B cell (primary cell): ENCODE results near the gene CDH20. TPM values are rescaled to one million over a fixed set of nuclear protein-coding genes. Genes with fewer than 3 reads are reported as not detected.

ENCODE experiments used
- ATAC-seq: fragments of 200-7000 bp; cut with Tn5 transposase; one replicate; pipeline ENCODE4 v1.10.0; 2021; ENCODE audit warnings: low read depth, mild to moderate bottlenecking, moderate number of reproducible peaks, moderate library complexity
- CTCF ChIA-PET: fragments of 350-600 bp; sonication (Branson Sonifier 250); formaldehyde crosslinking; loops from one replicate; lab custom pipeline; 2021; ENCODE audit warnings: antibody characterized with exemption, inconsistent platforms; lab: Charles Lee
- POLR2A ChIA-PET: fragments of 350-600 bp; sonication (Branson Sonifier 250); formaldehyde crosslinking; loops from one replicate; lab custom pipeline; 2021; ENCODE audit warnings: antibody characterized with exemption; lab: Charles Lee
- DNase-seq: peaks from one replicate; pipeline ENCODE4 v3.0.0; 2013
- H2AFZ ChIP-seq: 2 replicates; pipeline ENCODE4 v1.6.1; 2012; ENCODE audit warnings: mild to moderate bottlenecking, low read depth, low read length; ENCODE audit not compliant: insufficient read depth, poor library complexity, severe bottlenecking
- H3K27ac ChIP-seq, 2 donors: 1 replicate in 1 of 2; 2 replicates in 1 of 2; pipeline ENCODE4 v1.5.1; 2012 to 2013; ENCODE audit warnings: low read length in 2 of 2, mild to moderate bottlenecking in 2 of 2, moderate library complexity in 1 of 2
- H3K27me3 ChIP-seq, 4 experiments: fragments of 200-600 bp in 1 of 4; sonication (generic) in 1 of 4; replicated peaks in 1 of 4; 1 replicate in 2 of 4; 2 replicates in 2 of 4; pipeline versions ENCODE4 v1.6.1 to v1.7.0; 2013 to 2016; ENCODE audit warnings: low read length in 3 of 4, mild to moderate bottlenecking in 2 of 4, mixed read lengths in 1 of 4, moderate library complexity in 1 of 4; ENCODE audit not compliant: insufficient read depth in 4 of 4, control insufficient read depth in 3 of 4; ENCODE audit errors: control extremely low read depth in 1 of 4
- H3K36me3 ChIP-seq, 2 experiments: replicated peaks in 1 of 2; 1 replicate in 1 of 2; 2 replicates in 1 of 2; pipeline versions ENCODE4 v1.6.1 to v1.7.1; 2013; ENCODE audit warnings: low read length in 1 of 2; ENCODE audit not compliant: insufficient read depth in 2 of 2, control insufficient read depth in 1 of 2; ENCODE audit errors: control extremely low read depth in 1 of 2, extremely low read depth in 1 of 2
- H3K4me1 ChIP-seq, 2 donors: fragments of 200-600 bp in 1 of 2; sonication (generic) in 1 of 2; 1 replicate in 1 of 2; 2 replicates in 1 of 2; pipeline versions ENCODE4 v1.5.1 to v1.6.1; 2013 to 2017; ENCODE audit warnings: low read length in 2 of 2; ENCODE audit not compliant: control insufficient read depth in 2 of 2, insufficient read depth in 2 of 2
- H3K4me2 ChIP-seq: replicated peaks from 2 replicates; pipeline ENCODE3; 2012; ENCODE audit warnings: mild to moderate bottlenecking, low read depth, low read length; ENCODE audit not compliant: poor library complexity, severe bottlenecking
- H3K4me3 ChIP-seq, 5 experiments: fragments of 200-600 bp in 1 of 5; sonication (generic) in 1 of 5; 1 replicate in 3 of 5; 2 replicates in 2 of 5; pipeline versions ENCODE4 v1.5.1 to v1.7.0; 2011 to 2016; ENCODE audit warnings: low read length in 4 of 5, mild to moderate bottlenecking in 4 of 5, low read depth in 2 of 5, control low read depth in 1 of 5, moderate library complexity in 1 of 5; ENCODE audit not compliant: insufficient read depth in 1 of 5; ENCODE audit errors: control extremely low read depth in 1 of 5, extremely low read depth in 1 of 5
- H3K79me2 ChIP-seq: fragments of 200-600 bp; sonication (generic); one replicate; pipeline ENCODE4 v1.6.0; 2016; ENCODE audit warnings: low read length; ENCODE audit not compliant: control insufficient read depth, insufficient read depth
- H3K9ac ChIP-seq: fragments of 200-600 bp; sonication (generic); 2 replicates; pipeline ENCODE4 v1.6.1; 2017; ENCODE audit warnings: mild to moderate bottlenecking, low read length, moderate library complexity
- H3K9me3 ChIP-seq, 3 donors: one replicate each; pipeline versions ENCODE4 v1.6.1 to v1.7.1; 2013; ENCODE audit warnings: low read length in 2 of 3; ENCODE audit not compliant: control insufficient read depth in 2 of 3, insufficient read depth in 1 of 3; ENCODE audit errors: control extremely low read depth in 1 of 3
- H4K20me1 ChIP-seq: 2 replicates; pipeline ENCODE4 v1.6.0; 2012; ENCODE audit warnings: mild to moderate bottlenecking, low read length; ENCODE audit not compliant: insufficient read depth, control insufficient read depth, poor library complexity, severe bottlenecking
- H3K27ac Mint-ChIP-seq: one replicate; pipeline ENCODE4 v1.8.0; 2021; ENCODE audit warnings: mixed read lengths
- H3K27me3 Mint-ChIP-seq: one replicate; pipeline ENCODE4 v1.8.0; 2021; ENCODE audit warnings: mixed read lengths
- H3K4me1 Mint-ChIP-seq: one replicate; pipeline ENCODE4 v1.8.0; 2021; ENCODE audit warnings: mixed read lengths
- H3K4me3 Mint-ChIP-seq: one replicate; pipeline ENCODE4 v1.8.0; 2021; ENCODE audit warnings: mixed read lengths
- H3K9me3 Mint-ChIP-seq: one replicate; pipeline ENCODE4 v1.8.0; 2022; ENCODE audit warnings: mixed read lengths; ENCODE audit not compliant: insufficient read depth
- CTCF ChIP-seq: fragments of 200-600 bp; IDR thresholded peaks from one replicate; pipeline ENCODE4 v1.8.0; 2022; ENCODE audit warnings: antibody characterized with exemption, mild to moderate bottlenecking
- EZH2 ChIP-seq: IDR thresholded peaks from 2 replicates; pipeline ENCODE4 v1.6.1; 2012; ENCODE audit warnings: borderline replicate concordance, low read depth, mild to moderate bottlenecking, moderate library complexity, low read length; ENCODE audit not compliant: insufficient read depth, poor library complexity, severe bottlenecking
- WGBS: methylation state at CpG from one replicate; pipeline ENCODE4 v1.1.5; 2013; ENCODE audit warnings: missing lambda C conversion rate; ENCODE audit not compliant: insufficient coverage; 5-methylcytosine and 5-hydroxymethylcytosine counted together
- intact Hi-C: fragments of 100-400 bp; cut with micrococcal nuclease; formaldehyde crosslinking; loops from one replicate; pipeline ENCODE4 v1.10.0; 2022
- polyA plus RNA-seq: library from polyadenylated mRNA; depleted of rRNA; stranded (reverse); fragments of >200 nt; gene quantifications from 2 replicates; pipeline ENCODE4 v1.2.3, GENCODE V29; 2012
- total RNA-seq, 2 donors: library from RNA; stranded (reverse); fragments of 120-200 nt in 1 of 2; gene quantifications; 1 replicate in 1 of 2; 2 replicates in 1 of 2; pipeline versions ENCODE4 v1.2.3 to v1.2.4, GENCODE V29; 2013 to 2022

CDH20 gene
- total and polyA plus RNA-seq, 2 donors (not counting 1 experiment from before 2014, with no cell fraction given): 0.09 TPM; not detected in 1

- Histone ChIP-seq H3K27ac (no peak overlapping the region), H2AFZ (no peak overlapping the region), H3K27me3 (no peaks in the 10 kb centered on the region), H3K79me2 (no peaks in the 10 kb centered on the region), H3K9me3 (peaks cover 0 to 1% (median 0%) of the 10 kb centered on the region in 3 donors), H4K20me1 (no peaks in the 10 kb centered on the region), H3K9ac (no peak overlapping the region), H3K4me3 (no peak overlapping the region), H3K4me1 (no peaks in the 10 kb centered on the region), H3K36me3 (no peaks in the 10 kb centered on the region), H3K4me2 (no peak overlapping the region)
- H3K4me1 Mint-ChIP-seq: no peaks in the 10 kb centered on the region
- ATAC-seq (no peak), DNase-seq (no peak)
- POLR2A ChIA-PET: no interaction called here
- 90% methylated on average over 2 of the region's 4 CpGs for WGBS
- intact Hi-C loops: no loop called here
- TF ChIP-seq EZH2 (no peak), CTCF (no peak)
- H3K9me3 Mint-ChIP-seq: no peaks in the 10 kb centered on the region
- peaks cover 3% of the 10 kb centered on the region for H3K27me3 Mint-ChIP-seq
- H3K27ac Mint-ChIP-seq: no peak overlapping the region
- H3K4me3 Mint-ChIP-seq: no peak overlapping the region
- CTCF ChIA-PET: no interaction called here
Observed at GRCh38 chr18:61414086-61414485, 80.9 kb downstream of the CDH20 start.

GRCh38 chr18:61419763-61420162 is 86.5 kb downstream of the CDH20 start:
- Histone ChIP-seq H3K27me3 (no peaks in the 10 kb centered on the region), H3K36me3 (no peaks in the 10 kb centered on the region), H2AFZ (no peak overlapping the region), H3K27ac (no peak overlapping the region), H3K9ac (no peak overlapping the region), H4K20me1 (no peaks in the 10 kb centered on the region), H3K4me3 (no peak overlapping the region), H3K4me1 (no peaks in the 10 kb centered on the region), H3K9me3 (peaks cover 0 to 1% (median 0%) of the 10 kb centered on the region in 3 donors), H3K4me2 (no peak overlapping the region), H3K79me2 (no peaks in the 10 kb centered on the region)
- DNase-seq: no peak
- POLR2A ChIA-PET: no interaction called here
- intact Hi-C loops: no loop called here
- Mint-ChIP-seq H3K27me3 (peaks cover 3% of the 10 kb centered on the region), H3K9me3 (no peaks in the 10 kb centered on the region), H3K27ac (no peak overlapping the region), H3K4me3 (no peak overlapping the region), H3K4me1 (no peaks in the 10 kb centered on the region)
- no peak for TF ChIP-seq EZH2
- no peak for TF ChIP-seq CTCF
- ATAC-seq: no peak
- no CpG with 5 or more reads among the region's 1 CpG for WGBS
- CTCF ChIA-PET: interaction anchor here (0.7 kb wide), 2 partner anchors 102 to 512 kb away, joined by 3 read pairs; no protein-coding TSS in a partner anchor
